A549 (cell line): ENCODE measurements around the gene AMN1. TPM values are rescaled to one million over a fixed set of nuclear protein-coding genes. Genes with fewer than 3 reads are reported as not detected.

Experiments used
- ATAC-seq, 2 experiments: fragments of 200-7000 bp in 1 of 2; fragments of >200 bp in 1 of 2; cut with Nextera tagmentation in 1 of 2; cut with Tn5 transposase in 1 of 2; 3 replicates each; pipeline versions ENCODE4 v1.8.0 to v1.9.1; 2018 to 2020; ENCODE audit warnings: mild to moderate bottlenecking in 1 of 2, moderate library complexity in 1 of 2
- CTCF ChIA-PET: fragments of 300-600 bp; sonication (Branson Sonifier 250); formaldehyde crosslinking; extraction: SDS; loops from one replicate; lab custom pipeline; 2021; ENCODE audit warnings: antibody characterized with exemption, inconsistent platforms; lab: Yijun Ruan, JAX
- POLR2A ChIA-PET: fragments of 350-600 bp; formaldehyde crosslinking; extraction: SDS; loops from one replicate; lab custom pipeline; 2021; ENCODE audit warnings: antibody characterized with exemption, inconsistent platforms; lab: Yijun Ruan, JAX
- DNase-seq, 2 experiments: peaks; one replicate each; pipeline versions ENCODE4 v3.0.0 to v3.0.0-alpha.2; 2011 to 2016; ENCODE audit warnings: low read depth in 1 of 2, low spot score in 1 of 2
- FAIRE-seq: peaks from 2 replicates; lab custom pipeline; 2011; peaks lifted over from hg19 to GRCh38; lab: Jason Lieb, UNC
- H3K27ac ChIP-seq, 2 experiments: fragments of >200 bp; sonication (Bioruptor Twin); formaldehyde crosslinking; 3 replicates each; pipeline ENCODE4 v1.5.1; 2016 to 2017
- H3K4me1 ChIP-seq: fragments of >200 bp; sonication (Bioruptor Twin); formaldehyde crosslinking; 3 replicates; pipeline ENCODE4 v1.6.1; 2016
- H3K4me2 ChIP-seq: fragments of >200 bp; sonication (Bioruptor Twin); formaldehyde crosslinking; 3 replicates; pipeline ENCODE4 v1.6.1; 2016
- H3K4me3 ChIP-seq: fragments of >200 bp; sonication (Bioruptor Twin); formaldehyde crosslinking; 3 replicates; pipeline ENCODE4 v1.5.1; 2016
- H3K9me3 ChIP-seq: fragments of >200 bp; sonication (Bioruptor Twin); formaldehyde crosslinking; 3 replicates; pipeline ENCODE4 v1.6.1; 2016
- BCL3 ChIP-seq: fragments of >200 bp; sonication (Bioruptor Twin); formaldehyde crosslinking; IDR thresholded peaks from 3 replicates; pipeline ENCODE4 v1.6.1; 2016
- CBX8 ChIP-seq: fragments of 200-600 bp; sonication (generic); IDR thresholded peaks from 2 replicates; pipeline ENCODE4 v1.6.1; 2016
- CEBPB ChIP-seq, 2 experiments: fragments of >200 bp in 1 of 2; sonication (Bioruptor Twin) in 1 of 2; formaldehyde crosslinking in 1 of 2; IDR thresholded peaks; 2 replicates each; pipeline ENCODE4 v1.6.1; 2012 to 2016
- EHF ChIP-seq: fragments of 250-450 bp; sonication (Bioruptor Pico); IDR thresholded peaks from 2 replicates; pipeline ENCODE4 v1.5.0; 2020; ENCODE audit warnings: mild to moderate bottlenecking
- EP300 ChIP-seq, 2 experiments: fragments of >200 bp; sonication (Bioruptor Twin); formaldehyde crosslinking; IDR thresholded peaks; 2 replicates in 1 of 2; 3 replicates in 1 of 2; pipeline ENCODE4 v1.6.1; 2016 to 2017
- FOSB ChIP-seq: fragments of 250-450 bp; sonication (Bioruptor Pico); IDR thresholded peaks from 2 replicates; pipeline ENCODE4 v1.5.0; 2020; ENCODE audit warnings: mild to moderate bottlenecking, moderate library complexity
- FOSL2 ChIP-seq, 2 experiments: fragments of 450-650 bp in 1 of 2; fragments of >200 bp in 1 of 2; sonication (Bioruptor Twin) in 1 of 2; formaldehyde crosslinking; IDR thresholded peaks; 2 replicates each; pipeline versions ENCODE4 v1.5.0 to v1.6.1; 2016 to 2020; ENCODE audit warnings: mild to moderate bottlenecking in 1 of 2, moderate library complexity in 1 of 2
- GATA3 ChIP-seq: IDR thresholded peaks from 2 replicates; pipeline ENCODE4 v1.6.1; 2012; ENCODE audit warnings: borderline replicate concordance
- HES2 ChIP-seq: fragments of >200 bp; sonication (Bioruptor Twin); formaldehyde crosslinking; IDR thresholded peaks from 2 replicates; pipeline ENCODE4 v1.6.1; 2016
- HOXB13 ChIP-seq: fragments of 250-450 bp; sonication (Bioruptor Pico); IDR thresholded peaks from 2 replicates; pipeline ENCODE4 v1.5.0; 2020; ENCODE audit warnings: low read depth, mild to moderate bottlenecking, moderate library complexity
- HOXB5 ChIP-seq: fragments of 250-450 bp; sonication (Bioruptor Pico); IDR thresholded peaks from 2 replicates; pipeline ENCODE4 v1.5.0; 2020; ENCODE audit warnings: mild to moderate bottlenecking, moderate library complexity
- JUN ChIP-seq, 2 experiments: fragments of >200 bp; sonication (Bioruptor Twin); formaldehyde crosslinking; IDR thresholded peaks; 2 replicates in 1 of 2; 3 replicates in 1 of 2; pipeline ENCODE4 v1.6.1; 2016 to 2017
- JUNB ChIP-seq: fragments of >200 bp; sonication (Bioruptor Twin); formaldehyde crosslinking; IDR thresholded peaks from 2 replicates; pipeline ENCODE4 v1.6.1; 2016
- MAFK ChIP-seq: fragments of 450-650 bp; IDR thresholded peaks from 2 replicates; pipeline ENCODE4 v1.6.1; 2014; ENCODE audit not compliant: partially characterized antibody
- MAX ChIP-seq: IDR thresholded peaks from 2 replicates; pipeline ENCODE4 v1.6.1; 2012
- MYC ChIP-seq: IDR thresholded peaks from 2 replicates; pipeline ENCODE4 v1.6.1; 2012; ENCODE audit warnings: mild to moderate bottlenecking, inconsistent platforms, low read length, improper control_type of control experiment, borderline replicate concordance
- NFE2L2 ChIP-seq: fragments of 150-350 bp; conservative IDR thresholded peaks from 2 replicates; pipeline ENCODE4 v1.6.1; 2014; ENCODE audit warnings: low read length
- NR3C1 ChIP-seq: fragments of >200 bp; sonication (Bioruptor Twin); formaldehyde crosslinking; IDR thresholded peaks from 3 replicates; pipeline ENCODE4 v1.6.1; 2017
- REST ChIP-seq: fragments of 200-600 bp; sonication (generic); IDR thresholded peaks from 2 replicates; pipeline ENCODE4 v1.6.1; 2016; ENCODE audit warnings: antibody characterized with exemption, mild to moderate bottlenecking, moderate library complexity
- RFX5 ChIP-seq: fragments of 450-650 bp; IDR thresholded peaks from 2 replicates; pipeline ENCODE4 v1.7.1; 2014; ENCODE audit warnings: antibody characterized with exemption, mild to moderate bottlenecking, moderate library complexity
- TFCP2L1 ChIP-seq: fragments of 250-450 bp; sonication (Bioruptor Pico); IDR thresholded peaks from 2 replicates; pipeline ENCODE4 v1.5.0; 2021; ENCODE audit warnings: mild to moderate bottlenecking
- ZFP36 ChIP-seq: fragments of 450-650 bp; IDR thresholded peaks from 2 replicates; pipeline ENCODE4 v1.6.1; 2014; ENCODE audit warnings: borderline replicate concordance; ENCODE audit not compliant: partially characterized antibody
- ZNF302 ChIP-seq: fragments of 250-450 bp; sonication (Bioruptor Pico); IDR thresholded peaks from 2 replicates; pipeline ENCODE4 v1.9.0; 2021; ENCODE audit warnings: inconsistent platforms, mild to moderate bottlenecking, moderate library complexity
- WGBS: methylation state at CpG from one replicate; pipeline ENCODE4 v1.1.6; 2017; ENCODE audit errors: missing lambda C conversion rate; 5-methylcytosine and 5-hydroxymethylcytosine counted together
- polyA plus RNA-seq, 4 experiments: library from polyadenylated mRNA; depleted of rRNA in 3 of 4; stranded (reverse); fragments of >200 nt; fragmentation: RNase III in 1 of 4; extraction: RNeasy Plus Mini Kit Qiagen cat#74134 plus additional on column Dnase treatment in 1 of 4; gene quantifications; 2 replicates in 3 of 4; 3 replicates in 1 of 4; pipeline ENCODE4 v1.2.3, GENCODE V29; 2011 to 2017

AMN1 gene
- polyA plus RNA-seq, 2 of the 4 experiments (the other 2 are of a cell fraction), result 18.5 to 53.3 TPM

- peak overlapping the region; percentile 78 to 93 for H3K27ac ChIP-seq
- FAIRE-seq (peak; percentile 78), ATAC-seq (peak; percentile 57), DNase-seq (peak; percentile 82 to 96)
- CTCF ChIA-PET, result interaction anchor here (1.2 to 1.6 kb wide), 4 partner anchors 9 to 80 kb away, joined by 4 to 6 read pairs (median 6); no protein-coding TSS in a partner anchor
- 0 out of 3 replicates have a peak overlapping the region, but pooled peaks have one; percentile 6 for H3K4me3 ChIP-seq
- POLR2A ChIA-PET, result interaction anchor here (0.6 to 4.0 kb wide), 4 partner anchors 16 to 233 kb away, joined by 3 to 29 read pairs (median 4); partner anchors contain the start of gene RESF1
- peaks cover 6% of the 10 kb centered on the region; the same call in 2 of the 3 replicates for H3K9me3 ChIP-seq
- TF ChIP-seq HOXB13 (CRISPR knock-in tag), result 0 out of 2 replicates have a peak, but pooled peaks have one; percentile 21
- 0 out of 3 replicates have a peak, but pooled peaks have one; percentile 22 for TF ChIP-seq BCL3
- TF ChIP-seq TFCP2L1 (CRISPR knock-in tag), result no peak
- no peak for TF ChIP-seq NR3C1
- no peak for TF ChIP-seq ZFP36
- peak; percentile 95 for TF ChIP-seq JUNB
- TF ChIP-seq HOXB5, result no peak
- TF ChIP-seq JUN (IDR thresholded peaks at IDR 0.05), result peak; percentile 40 to 47; a peak in 3 of 5 replicates
- TF ChIP-seq EHF (CRISPR knock-in tag), result 0 out of 2 replicates have a peak, but pooled peaks have one; percentile 7
- TF ChIP-seq ZNF302, result peak; percentile 55; the same call in 1 of the 2 replicates
- 0 out of 2 replicates have a peak, but pooled peaks have one; percentile 42 for TF ChIP-seq FOSB
- peak; percentile 70; the same call in 1 of the 2 replicates for TF ChIP-seq HES2
- peak; percentile 47; the same call in 1 of the 2 replicates for TF ChIP-seq RFX5
- peak; percentile 35; the same call in 1 of the 2 replicates for TF ChIP-seq MAX
- TF ChIP-seq REST, result no peak
- TF ChIP-seq GATA3, result peak; percentile 66; the same call in 1 of the 2 replicates
- TF ChIP-seq MYC, result 0 out of 2 replicates have a peak, but pooled peaks have one; percentile 33
- TF ChIP-seq CBX8, result no peak
- peak; percentile 74 for TF ChIP-seq NFE2L2
- peak in 1 of 2 experiments; percentile 45; a peak in 2 of 5 replicates for TF ChIP-seq EP300 (IDR thresholded peaks at IDR 0.05)
- peak; percentile 98 for TF ChIP-seq FOSL2 (IDR thresholded peaks at IDR 0.05)
- TF ChIP-seq FOSL2 (CRISPR knock-in tag; IDR thresholded peaks at IDR 0.05), result peak; percentile 100
- TF ChIP-seq CEBPB (IDR thresholded peaks at IDR 0.05), result peak; percentile 57 to 90
- TF ChIP-seq MAFK, result peak; percentile 84
- 4% methylated on average over 5 of the region's 5 CpGs for WGBS
- H3K4me2 ChIP-seq, result peak overlapping the region; percentile 63
- peaks cover 33% of the 10 kb centered on the region for H3K4me1 ChIP-seq
These were observed 4.2 kb upstream of the AMN1 start for GRCh38 chr12:31732926-31733548.
